Liver (tissue), 9 donors: ENCODE results near the gene TM4SF1. TPM values are rescaled to one million over a fixed set of nuclear protein-coding genes. Genes with fewer than 3 reads are reported as not detected.

ENCODE experiments used
- DNase-seq: peaks from one replicate; pipeline ENCODE4 v3.0.0-alpha.2; 2017; ENCODE audit warnings: low spot score
- H3K27ac ChIP-seq, 2 donors: one replicate each; pipeline ENCODE4 v1.7.0; 2013; ENCODE audit warnings: inconsistent platforms in 2 of 2, low read length in 2 of 2, control low read depth in 1 of 2, low read depth in 1 of 2, mild to moderate bottlenecking in 1 of 2
- H3K27me3 ChIP-seq, 4 donors: one replicate each; pipeline versions ENCODE4 v1.6.1 to v1.7.0; 2013; ENCODE audit warnings: low read length in 3 of 4, inconsistent platforms in 1 of 4, mild to moderate bottlenecking in 1 of 4, moderate library complexity in 1 of 4; ENCODE audit not compliant: control insufficient read depth in 4 of 4, insufficient read depth in 4 of 4
- H3K36me3 ChIP-seq, 4 donors: one replicate each; pipeline versions ENCODE4 v1.6.1 to v1.7.0; 2013; ENCODE audit warnings: low read length in 3 of 4, mild to moderate bottlenecking in 3 of 4, low read depth in 1 of 4, moderate library complexity in 1 of 4; ENCODE audit not compliant: control insufficient read depth in 4 of 4, insufficient read depth in 3 of 4
- H3K4me1 ChIP-seq, 4 donors: one replicate each; pipeline versions ENCODE4 v1.6.1 to v1.7.0; 2013; ENCODE audit warnings: low read length in 3 of 4, mild to moderate bottlenecking in 3 of 4, moderate library complexity in 1 of 4; ENCODE audit not compliant: control insufficient read depth in 4 of 4, insufficient read depth in 4 of 4
- H3K4me3 ChIP-seq, 3 donors: one replicate each; pipeline versions ENCODE4 v1.6.1 to v1.7.0; 2013; ENCODE audit warnings: low read length in 3 of 3, control low read depth in 1 of 3, low read depth in 1 of 3, mild to moderate bottlenecking in 1 of 3
- H3K9ac ChIP-seq, 2 donors: one replicate each; pipeline ENCODE4 v1.7.0; 2013; ENCODE audit warnings: low read length in 2 of 2, mild to moderate bottlenecking in 2 of 2, moderate library complexity in 2 of 2, control low read depth in 1 of 2, low read depth in 1 of 2
- H3K9me3 ChIP-seq, 4 donors: one replicate each; pipeline versions ENCODE4 v1.6.1 to v1.7.0; 2013; ENCODE audit warnings: low read length in 3 of 4; ENCODE audit not compliant: control insufficient read depth in 4 of 4
- ATF3 ChIP-seq: IDR thresholded peaks from 2 replicates; pipeline ENCODE4 v1.6.1; 2016; ENCODE audit warnings: antibody characterized with exemption
- CTCF ChIP-seq: fragments of 150-350 bp; IDR thresholded peaks from 2 replicates; pipeline ENCODE4 v1.5.1; 2017; ENCODE audit warnings: improper control_type of control experiment, low read depth, low read length; ENCODE audit not compliant: missing input control
- EGR1 ChIP-seq, 2 donors: IDR thresholded peaks; 2 replicates each; pipeline ENCODE4 v1.6.1; 2016 to 2018; ENCODE audit warnings: antibody characterized with exemption in 2 of 2, low read depth in 2 of 2
- FOXA1 ChIP-seq: IDR thresholded peaks from 2 replicates; pipeline ENCODE4 v1.6.1; 2016; ENCODE audit warnings: antibody characterized with exemption
- FOXA2 ChIP-seq: IDR thresholded peaks from 2 replicates; pipeline ENCODE4 v1.6.1; 2016; ENCODE audit warnings: antibody characterized with exemption
- GABPA ChIP-seq, 2 donors: IDR thresholded peaks in 1 of 2; conservative IDR thresholded peaks in 1 of 2; 2 replicates each; pipeline ENCODE4 v1.6.1; 2016; ENCODE audit warnings: antibody characterized with exemption in 2 of 2, mild to moderate bottlenecking in 1 of 2, moderate library complexity in 1 of 2
- HNF4A ChIP-seq, 2 donors: conservative IDR thresholded peaks; 2 replicates each; pipeline ENCODE4 v1.6.1; 2016; ENCODE audit warnings: antibody characterized with exemption in 2 of 2, mild to moderate bottlenecking in 2 of 2
- HNF4G ChIP-seq: IDR thresholded peaks from 2 replicates; pipeline ENCODE4 v1.6.1; 2016; ENCODE audit warnings: antibody characterized with exemption
- JUND ChIP-seq, 2 donors: IDR thresholded peaks; 2 replicates each; pipeline ENCODE4 v1.6.1; 2016; ENCODE audit warnings: antibody characterized with exemption in 2 of 2
- MAX ChIP-seq: IDR thresholded peaks from 2 replicates; pipeline ENCODE4 v1.6.1; 2016; ENCODE audit warnings: antibody characterized with exemption
- NR2F2 ChIP-seq: IDR thresholded peaks from 2 replicates; pipeline ENCODE4 v1.6.1; 2016; ENCODE audit warnings: antibody characterized with exemption
- RAD21 ChIP-seq, 2 donors: IDR thresholded peaks; 2 replicates each; pipeline ENCODE4 v1.6.1; 2016; ENCODE audit warnings: antibody characterized with exemption in 2 of 2, mild to moderate bottlenecking in 2 of 2
- REST ChIP-seq: IDR thresholded peaks from 2 replicates; pipeline ENCODE4 v1.6.1; 2016; ENCODE audit warnings: antibody characterized with exemption, mild to moderate bottlenecking
- RXRA ChIP-seq, 2 donors: IDR thresholded peaks; 2 replicates each; pipeline ENCODE4 v1.6.1; 2017 to 2018; ENCODE audit warnings: antibody characterized with exemption in 2 of 2, mild to moderate bottlenecking in 1 of 2
- SP1 ChIP-seq: IDR thresholded peaks from 2 replicates; pipeline ENCODE4 v1.6.1; 2018; ENCODE audit warnings: antibody characterized with exemption, mild to moderate bottlenecking
- TAF1 ChIP-seq: conservative IDR thresholded peaks from 2 replicates; pipeline ENCODE4 v1.6.1; 2016; ENCODE audit warnings: antibody characterized with exemption, mild to moderate bottlenecking
- YY1 ChIP-seq: IDR thresholded peaks from 2 replicates; pipeline ENCODE4 v1.6.1; 2016; ENCODE audit warnings: antibody characterized with exemption, mild to moderate bottlenecking
- ZBTB33 ChIP-seq: IDR thresholded peaks from 2 replicates; pipeline ENCODE4 v1.6.1; 2016; ENCODE audit warnings: antibody characterized with exemption
- WGBS: extraction: QIAGEN DNeasy Blood & Tissue Kit; methylation state at CpG from one replicate; pipeline ENCODE4 v1.1.7; 2013; 5-methylcytosine and 5-hydroxymethylcytosine counted together
- polyA plus RNA-seq, 2 donors: library from polyadenylated mRNA; stranded (reverse) in 1 of 2; unstranded in 1 of 2; fragments of 200-250 nt in 1 of 2; fragments of >200 nt in 1 of 2; fragmentation: Nextera tagmentation in 1 of 2; extraction: Ambion mirVana in 1 of 2; gene quantifications; one replicate each; pipeline versions ENCODE4 v1.2.1 to v1.2.3, GENCODE V29; 2013 to 2015
- total RNA-seq, 2 donors: library from RNA; depleted of rRNA; stranded (reverse); fragments of >200 nt; gene quantifications; one replicate each; pipeline ENCODE4 v1.2.3, GENCODE V29; 2014
- donor health status: healthy.
- donor health status: healthy.
- donor health status: healthy.
- donor health status: healthy.
- donor health status: healthy.

Gene TM4SF1
- total and polyA plus RNA-seq, 4 donors, result 20.0 to 31.5 (median 25.1) TPM

GRCh38 chr3:149327156-149327555 lies 50.3 kb downstream of the TM4SF1 start (continued):
- TF ChIP-seq TAF1 (no peak), ATF3 (no peak), NR2F2 (no peak)

- H3K4me1 ChIP-seq, result peaks cover 0 to 5% (median 1%) of the 10 kb centered on the region in 4 donors
- no peaks in the 10 kb centered on the region for H3K36me3 ChIP-seq
- H3K27ac ChIP-seq, result no peak overlapping the region
- TF ChIP-seq CTCF (no peak), HNF4G (peak; percentile 76), EGR1 (IDR thresholded peaks at IDR 0.05; ENCODE audit: low read depth in 2 of 2) (no peak), RAD21 (IDR thresholded peaks at IDR 0.05) (peak in 1 of 2 donors; percentile 15), SP1 (peak; percentile 30), GABPA (IDR thresholded peaks at IDR 0.05 in 1 of 2, conservative IDR thresholded peaks at IDR 0.05 in 1 of 2) (no peak), FOXA1 (no peak), HNF4A (conservative IDR thresholded peaks at IDR 0.05) (peak; percentile 93 to 96)
- no peak overlapping the region for H3K9ac ChIP-seq
- H3K27me3 ChIP-seq, result no peaks in the 10 kb centered on the region
- H3K4me3 ChIP-seq, result no peak overlapping the region
- no peak for DNase-seq
- H3K9me3 ChIP-seq, result no peaks in the 10 kb centered on the region
Observed at GRCh38 chr3:149325581-149325980, 51.9 kb downstream of the TM4SF1 start.

- Histone ChIP-seq H3K4me1 (peaks cover 0 to 5% (median 1%) of the 10 kb centered on the region in 4 donors), H3K9ac (no peak overlapping the region), H3K27me3 (no peaks in the 10 kb centered on the region), H3K27ac (no peak overlapping the region), H3K9me3 (no peaks in the 10 kb centered on the region), H3K36me3 (no peaks in the 10 kb centered on the region), H3K4me3 (no peak overlapping the region)
- DNase-seq, result no peak
- no peak for TF ChIP-seq GABPA (IDR thresholded peaks at IDR 0.05 in 1 of 2, conservative IDR thresholded peaks at IDR 0.05 in 1 of 2)
Observed at GRCh38 chr3:149324332-149324731, 53.1 kb downstream of the TM4SF1 start.

GRCh38 chr3:149321640-149322039 lies 55.8 kb downstream of the TM4SF1 start:
- H3K9ac ChIP-seq, result no peak overlapping the region
- no peak overlapping the region for H3K4me3 ChIP-seq
- peaks cover 0 to 5% (median 1%) of the 10 kb centered on the region in 4 donors for H3K4me1 ChIP-seq
- no peak for TF ChIP-seq ZBTB33
- no peak for TF ChIP-seq MAX
- no peak for TF ChIP-seq SP1
- no peak for TF ChIP-seq YY1
- no peak for TF ChIP-seq FOXA2
- TF ChIP-seq JUND (IDR thresholded peaks at IDR 0.05), result no peak
- TF ChIP-seq REST, result no peak
- TF ChIP-seq RXRA (IDR thresholded peaks at IDR 0.05), result no peak
- TF ChIP-seq HNF4G, result no peak
- TF ChIP-seq RAD21 (IDR thresholded peaks at IDR 0.05), result no peak
- no peak for TF ChIP-seq NR2F2

More at GRCh38 chr3:149321640-149322039, 55.8 kb downstream of the TM4SF1 start:
- no peak overlapping the region for H3K27ac ChIP-seq
- no peak for DNase-seq
- H3K36me3 ChIP-seq, result no peaks in the 10 kb centered on the region
- WGBS, result 85% methylated on average over 2 of the region's 2 CpGs
- H3K27me3 ChIP-seq, result no peaks in the 10 kb centered on the region
- H3K9me3 ChIP-seq, result no peaks in the 10 kb centered on the region
